H1 (cell line): ENCODE data around the gene LIF. TPM values are rescaled to one million over a fixed set of nuclear protein-coding genes. Genes with fewer than 3 reads are reported as not detected.

Experiments used
- CTCF ChIA-PET: fragments of 300-600 bp; sonication (Branson Sonifier 250); formaldehyde crosslinking; loops from one replicate; lab custom pipeline; 2021; ENCODE audit not compliant: partially characterized antibody; lab: Charles Lee
- POLR2A ChIA-PET: fragments of 300-600 bp; sonication (Branson Sonifier 250); formaldehyde crosslinking; loops from one replicate; lab custom pipeline; 2021; ENCODE audit warnings: inconsistent platforms; ENCODE audit not compliant: partially characterized antibody; lab: Charles Lee
- DNase-seq, 2 experiments: peaks; one replicate each; pipeline versions ENCODE4 v3.0.0 to v3.0.0-alpha.2; 2010 to 2022; ENCODE audit warnings: low spot score in 2 of 2, low read depth in 1 of 2, mixed read lengths in 1 of 2
- FAIRE-seq: peaks from 2 replicates; lab custom pipeline; 2011; peaks lifted over from hg19 to GRCh38; lab: Jason Lieb, UNC
- H2AFZ ChIP-seq: 2 replicates; pipeline ENCODE4 v1.8.1; 2012; ENCODE audit warnings: low read length, inconsistent platforms
- H2AK5ac ChIP-seq: 2 replicates; pipeline ENCODE4 v1.6.1; 2013; ENCODE audit warnings: low read depth, low read length
- H2BK120ac ChIP-seq: replicated peaks from 2 replicates; pipeline ENCODE3; 2013; ENCODE audit warnings: low read depth, low read length, inconsistent platforms
- H2BK12ac ChIP-seq: 2 replicates; pipeline ENCODE4 v1.6.1; 2013; ENCODE audit warnings: low read depth, low read length
- H2BK15ac ChIP-seq: 2 replicates; pipeline ENCODE4 v1.6.1; 2013; ENCODE audit warnings: low read length
- H2BK20ac ChIP-seq: 2 replicates; pipeline ENCODE4 v1.6.1; 2013; ENCODE audit warnings: low read length
- H2BK5ac ChIP-seq: 2 replicates; pipeline ENCODE4 v1.6.1; 2013; ENCODE audit warnings: low read depth, low read length
- H3K14ac ChIP-seq: 2 replicates; pipeline ENCODE4 v1.6.1; 2013; ENCODE audit warnings: inconsistent platforms; ENCODE audit not compliant: insufficient read length
- H3K18ac ChIP-seq: 2 replicates; pipeline ENCODE4 v1.6.1; 2013; ENCODE audit warnings: low read length; ENCODE audit errors: extremely low read depth
- H3K23ac ChIP-seq: 2 replicates; pipeline ENCODE4 v1.6.1; 2013; ENCODE audit warnings: inconsistent platforms; ENCODE audit not compliant: insufficient read length
- H3K23me2 ChIP-seq: 2 replicates; pipeline ENCODE4 v1.6.1; 2013; ENCODE audit warnings: low read depth, low read length
- H3K27ac ChIP-seq: 2 replicates; pipeline ENCODE4 v1.6.1; 2011; ENCODE audit warnings: low read depth, low read length, inconsistent platforms
- H3K27me3 ChIP-seq, 4 experiments: replicated peaks in 1 of 4; 1 replicate in 1 of 4; 2 replicates in 3 of 4; pipeline versions ENCODE4 v1.6.1 to v1.8.1; 2011 to 2013; ENCODE audit warnings: low read length in 3 of 4, mild to moderate bottlenecking in 3 of 4, inconsistent platforms in 2 of 4, mixed read lengths in 2 of 4, moderate library complexity in 1 of 4; ENCODE audit not compliant: control insufficient read depth in 3 of 4, insufficient read depth in 3 of 4; ENCODE audit errors: extremely low read depth in 1 of 4
- H3K36me3 ChIP-seq, 4 experiments: 2 replicates each; pipeline versions ENCODE4 v1.6.1 to v1.8.1; 2011 to 2013; ENCODE audit warnings: mild to moderate bottlenecking in 4 of 4, low read length in 3 of 4, moderate library complexity in 2 of 4, control low read depth in 1 of 4, inconsistent platforms in 1 of 4; ENCODE audit not compliant: insufficient read depth in 4 of 4, control insufficient read depth in 2 of 4
- H3K4ac ChIP-seq: replicated peaks from 2 replicates; pipeline ENCODE3; 2013; ENCODE audit warnings: low read length, low read depth, mixed read lengths, inconsistent platforms; ENCODE audit not compliant: insufficient read length
- H3K4me1 ChIP-seq, 4 experiments: replicated peaks in 1 of 4; 1 replicate in 1 of 4; 2 replicates in 3 of 4; pipeline versions ENCODE4 v1.6.1 to v1.8.1; 2011 to 2013; ENCODE audit warnings: low read length in 3 of 4, inconsistent platforms in 2 of 4, mixed read lengths in 1 of 4; ENCODE audit not compliant: insufficient read depth in 4 of 4, control insufficient read depth in 3 of 4
- H3K4me2 ChIP-seq, 2 experiments: 2 replicates each; pipeline versions ENCODE4 v1.6.1 to v1.8.1; 2011 to 2013; ENCODE audit warnings: low read depth in 2 of 2, low read length in 2 of 2, control low read depth in 1 of 2, inconsistent platforms in 1 of 2, mild to moderate bottlenecking in 1 of 2; ENCODE audit not compliant: insufficient read depth in 1 of 2
- H3K4me3 ChIP-seq, 4 experiments: fragments of 200-600, 300-600 bp in 1 of 4; sonication (generic), shearing (Covaris generic), sonication (Bioruptor Twin) in 1 of 4; 2 replicates each; pipeline versions ENCODE4 v1.5.1 to v1.8.1; 2011 to 2016; ENCODE audit warnings: low read length in 4 of 4, low read depth in 3 of 4, control low read depth in 2 of 4, inconsistent platforms in 2 of 4, mild to moderate bottlenecking in 2 of 4, mixed read lengths in 1 of 4, moderate library complexity in 1 of 4; ENCODE audit not compliant: insufficient read depth in 2 of 4; ENCODE audit errors: extremely low read depth in 1 of 4
- H3K56ac ChIP-seq: replicated peaks from 2 replicates; pipeline ENCODE3; 2013; ENCODE audit warnings: low read depth, mild to moderate bottlenecking, mixed read lengths, low read length, inconsistent platforms; ENCODE audit not compliant: insufficient read length
- H3K79me1 ChIP-seq: 2 replicates; pipeline ENCODE4 v1.6.1; 2013; ENCODE audit warnings: low read depth, low read length, control low read depth
- H3K79me2 ChIP-seq, 2 experiments: 2 replicates each; pipeline versions ENCODE4 v1.6.1 to v1.8.1; 2012 to 2013; ENCODE audit warnings: low read length in 2 of 2, mild to moderate bottlenecking in 2 of 2, inconsistent platforms in 1 of 2; ENCODE audit not compliant: insufficient read depth in 2 of 2, control insufficient read depth in 1 of 2
- H3K9ac ChIP-seq, 4 experiments: replicated peaks in 1 of 4; 1 replicate in 1 of 4; 2 replicates in 3 of 4; pipeline versions ENCODE4 v1.6.1 to v1.8.1; 2011 to 2013; ENCODE audit warnings: low read depth in 3 of 4, low read length in 3 of 4, control low read depth in 2 of 4, mild to moderate bottlenecking in 2 of 4, moderate library complexity in 2 of 4, inconsistent platforms in 1 of 4; ENCODE audit errors: extremely low read depth in 1 of 4
- H3K9me3 ChIP-seq, 2 experiments: 2 replicates each; pipeline versions ENCODE4 v1.6.1 to v1.8.1; 2012 to 2013; ENCODE audit warnings: mild to moderate bottlenecking in 2 of 2, moderate library complexity in 2 of 2, control low read depth in 1 of 2, inconsistent platforms in 1 of 2, low read depth in 1 of 2, low read length in 1 of 2, mixed read lengths in 1 of 2; ENCODE audit not compliant: insufficient read depth in 2 of 2
- H4K20me1 ChIP-seq, 2 experiments: replicated peaks in 1 of 2; 2 replicates each; pipeline versions ENCODE3 to v1.8.1; 2011 to 2013; ENCODE audit warnings: inconsistent platforms in 2 of 2, low read length in 2 of 2, mild to moderate bottlenecking in 1 of 2; ENCODE audit not compliant: insufficient read depth in 2 of 2, control insufficient read depth in 1 of 2
- H4K5ac ChIP-seq: 2 replicates; pipeline ENCODE4 v1.6.1; 2013; ENCODE audit warnings: low read length, low read depth, mixed read lengths, inconsistent platforms; ENCODE audit not compliant: insufficient read length
- H4K8ac ChIP-seq: 2 replicates; pipeline ENCODE4 v1.8.0; 2013; ENCODE audit warnings: mild to moderate bottlenecking, moderate library complexity, low read length, inconsistent platforms; ENCODE audit not compliant: insufficient read depth; ENCODE audit errors: extremely low read depth
- H4K91ac ChIP-seq: replicated peaks from 2 replicates; pipeline ENCODE3; 2013; ENCODE audit warnings: low read length, mixed read lengths, inconsistent platforms; ENCODE audit not compliant: insufficient read length
- CBX5 ChIP-seq: fragments of 300-800, 300-1000 bp; sonication (generic); IDR thresholded peaks from 2 replicates; pipeline ENCODE4 v1.7.1; 2016; ENCODE audit warnings: antibody characterized with exemption, low read length, low read depth
- EP300 ChIP-seq, 2 experiments: IDR thresholded peaks; 1 replicate in 1 of 2; 2 replicates in 1 of 2; pipeline ENCODE4 v1.6.1; 2011 to 2012; ENCODE audit warnings: low read depth in 2 of 2, low read length in 2 of 2, mild to moderate bottlenecking in 2 of 2, borderline replicate concordance in 1 of 2, inconsistent platforms in 1 of 2, moderate library complexity in 1 of 2
- GTF2F1 ChIP-seq: IDR thresholded peaks from 2 replicates; pipeline ENCODE4 v1.6.1; 2012; ENCODE audit warnings: low read depth, low read length, improper control_type of control experiment, borderline replicate concordance
- KDM4A ChIP-seq: IDR thresholded peaks from one replicate; pipeline ENCODE4 v1.7.1; 2012; ENCODE audit warnings: low read depth, mild to moderate bottlenecking, moderate library complexity, low read length, inconsistent platforms; ENCODE audit not compliant: severe bottlenecking
- NRF1 ChIP-seq: IDR thresholded peaks from 2 replicates; pipeline ENCODE4 v1.6.1; 2011; ENCODE audit warnings: mild to moderate bottlenecking, low read depth, low read length, improper control_type of control experiment
- POLR2A ChIP-seq, 2 experiments: IDR thresholded peaks; 1 replicate in 1 of 2; 2 replicates in 1 of 2; pipeline ENCODE4 v1.6.1; 2011; ENCODE audit warnings: low read depth in 2 of 2, low read length in 2 of 2, mild to moderate bottlenecking in 2 of 2; ENCODE audit errors: control extremely low read depth in 1 of 2
- RNF2 ChIP-seq: fragments of 200-900, 300-1000 bp; sonication (generic); IDR thresholded peaks from 2 replicates; pipeline ENCODE4 v1.7.1; 2016; ENCODE audit warnings: borderline replicate concordance, low read depth, mild to moderate bottlenecking, antibody characterized with exemption, low read length; ENCODE audit not compliant: poor library complexity, severe bottlenecking; ENCODE audit errors: missing control alignments
- RXRA ChIP-seq: IDR thresholded peaks from 2 replicates; pipeline ENCODE4 v1.6.1; 2011; ENCODE audit warnings: low read depth, mild to moderate bottlenecking, low read length, moderate library complexity; ENCODE audit not compliant: insufficient read depth
- SIX5 ChIP-seq: IDR thresholded peaks from 2 replicates; pipeline ENCODE4 v1.6.1; 2011; ENCODE audit warnings: mild to moderate bottlenecking, low read depth, low read length
- SP2 ChIP-seq: IDR thresholded peaks from 2 replicates; pipeline ENCODE4 v1.6.1; 2012; ENCODE audit warnings: mild to moderate bottlenecking, low read length, inconsistent platforms
- TAF1 ChIP-seq: IDR thresholded peaks from 2 replicates; pipeline ENCODE4 v1.6.1; 2011; ENCODE audit warnings: mild to moderate bottlenecking, low read depth, low read length
- TEAD4 ChIP-seq: IDR thresholded peaks from 2 replicates; pipeline ENCODE4 v1.6.1; 2012; ENCODE audit warnings: low read depth, low read length, inconsistent platforms, mixed read lengths
- WGBS, 2 experiments: shearing (Covaris generic) in 1 of 2; methylation state at CpG; one replicate each; pipeline versions ENCODE4 v1.1.6 to v1.1.7; 2013 to 2015; ENCODE audit warnings: low lambda C conversion rate in 2 of 2, mixed read lengths in 2 of 2, inconsistent platforms in 1 of 2, low coverage in 1 of 2, missing lambda C conversion rate in 1 of 2; ENCODE audit not compliant: insufficient replicate concordance in 2 of 2, insufficient coverage in 1 of 2, insufficient read length in 1 of 2; ENCODE audit errors: extremely low coverage in 1 of 2, missing lambda C conversion rate in 1 of 2; 5-methylcytosine and 5-hydroxymethylcytosine counted together
- polyA plus RNA-seq, 7 experiments: library from polyadenylated mRNA; depleted of rRNA in 3 of 7; stranded (reverse) in 5 of 7; unstranded in 2 of 7; fragments of >200 nt in 5 of 7; fragments of 200-250 nt in 2 of 7; gene quantifications; 1 replicate in 5 of 7; 2 replicates in 1 of 7; 4 replicates in 1 of 7; pipeline versions ENCODE4 v1.2.1 to v1.2.3, GENCODE V29; 2011 to 2013; ENCODE audit warnings: missing spikeins in 2 of 7, mixed read lengths in 2 of 7
- total RNA-seq: library from RNA; stranded (reverse); fragmentation: NEBNext Ultra II Directional; extraction: Animal tissue kit (Norgen Biotek cat#: 25700); gene quantifications from 2 replicates; pipeline ENCODE4 v1.2.1, GENCODE V29; 2021
- TF ChIP-seq, protein P1 (sequence below): IDR thresholded peaks from 2 replicates; pipeline ENCODE4 v1.6.1; 2011; ENCODE audit warnings: low read length, improper control_type of control experiment

Gene LIF
- total and polyA plus RNA-seq, 2 of the 8 experiments (the other 6 are each of a cell fraction or from before 2014, with no cell fraction given): 3.3 to 3.5 TPM

DNA sequence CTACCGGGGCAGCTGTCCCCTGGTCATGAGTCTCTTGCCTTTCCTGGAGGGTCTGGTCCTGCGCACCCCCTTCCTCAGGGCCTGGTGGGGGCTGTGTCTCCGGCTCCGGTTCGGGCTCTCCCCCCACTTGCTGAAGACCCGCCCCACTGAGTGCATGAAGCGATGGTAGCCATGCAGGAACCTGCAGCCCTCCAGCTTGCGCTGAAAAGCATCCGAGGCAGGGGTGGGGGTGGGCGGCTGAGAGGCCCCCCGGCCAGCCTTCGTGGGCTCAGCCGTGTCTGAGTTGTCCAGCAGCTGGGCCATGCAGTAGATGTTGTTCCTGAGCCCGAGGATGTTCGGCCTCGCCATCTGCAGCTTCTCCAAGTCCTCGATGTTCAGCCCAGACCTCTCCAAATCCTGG, 17.3 kb upstream of the LIF start:
- no peaks in the 10 kb centered on the region for H3K9me3 ChIP-seq
- peaks cover 0 to 2% (median under 1%) of the 10 kb centered on the region in 4 experiments; a peak in 2 of 7 replicates for H3K4me1 ChIP-seq
- H2AK5ac ChIP-seq: no peak overlapping the region
- no peak overlapping the region for H2BK120ac ChIP-seq
- H2AFZ ChIP-seq: no peak overlapping the region
- no peak overlapping the region for H3K27ac ChIP-seq
- H3K56ac ChIP-seq: no peak overlapping the region
- no peaks in the 10 kb centered on the region for H3K36me3 ChIP-seq
- H2BK12ac ChIP-seq: peak overlapping the region; percentile 50; the same call in 1 of the 2 replicates
- no peak overlapping the region for H3K23ac ChIP-seq
- H2BK5ac ChIP-seq: no peak overlapping the region
- H3K4ac ChIP-seq: no peak overlapping the region
- no peaks in the 10 kb centered on the region; a peak in 2 of 7 replicates for H3K27me3 ChIP-seq
- DNase-seq (no peak), FAIRE-seq (no peak)
- no peak overlapping the region for H4K5ac ChIP-seq
- H4K8ac ChIP-seq: peak overlapping the region; percentile 39; the same call in 1 of the 2 replicates
- no peaks in the 10 kb centered on the region for H3K79me1 ChIP-seq
- ChIA-PET CTCF (interaction anchor here (0.8 to 2.4 kb wide), 23 partner anchors 11 to 238 kb away, joined by 3 to 14 read pairs (median 4); partner anchors contain the start of gene RNF215), POLR2A (interaction anchor here (1.1 to 1.4 kb wide), 2 partner anchors 16 to 93 kb away, joined by 3 to 5 read pairs; partner anchors contain the start of genes CCDC157 and SF3A1)
- H3K9ac ChIP-seq: no peak overlapping the region
- H3K18ac ChIP-seq: no peak overlapping the region
- H4K20me1 ChIP-seq: no peaks in the 10 kb centered on the region
- no peak overlapping the region for H2BK20ac ChIP-seq
- H3K79me2 ChIP-seq: no peaks in the 10 kb centered on the region
- no peak overlapping the region for H3K14ac ChIP-seq
- H3K4me3 ChIP-seq: no peak overlapping the region
- H2BK15ac ChIP-seq: no peak overlapping the region
- H3K4me2 ChIP-seq: no peak overlapping the region
- no peaks in the 10 kb centered on the region for H3K23me2 ChIP-seq
- WGBS, 2 experiments: 91% methylated on average over 17 of the region's 17 CpGs; no CpG with 5 or more reads in 1 of the 2 experiments
- H4K91ac ChIP-seq: no peak overlapping the region
- TF ChIP-seq NRF1 (no peak), SP2 (no peak), TAF1 (no peak), GTF2F1 (no peak), CBX5 (no peak), KDM4A (no peak), TEAD4 (no peak), RNF2 (no peak), EP300 (IDR thresholded peaks at IDR 0.05; ENCODE audit: borderline replicate concordance in 1 of 2, low read depth in 2 of 2, low read length in 2 of 2) (no peak), SIX5 (no peak), POLR2A (IDR thresholded peaks at IDR 0.05; ENCODE audit: control extremely low read depth in 1 of 2, low read depth in 2 of 2, low read length in 2 of 2) (no peak), RXRA (no peak)
- TF ChIP-seq, protein P1, sequence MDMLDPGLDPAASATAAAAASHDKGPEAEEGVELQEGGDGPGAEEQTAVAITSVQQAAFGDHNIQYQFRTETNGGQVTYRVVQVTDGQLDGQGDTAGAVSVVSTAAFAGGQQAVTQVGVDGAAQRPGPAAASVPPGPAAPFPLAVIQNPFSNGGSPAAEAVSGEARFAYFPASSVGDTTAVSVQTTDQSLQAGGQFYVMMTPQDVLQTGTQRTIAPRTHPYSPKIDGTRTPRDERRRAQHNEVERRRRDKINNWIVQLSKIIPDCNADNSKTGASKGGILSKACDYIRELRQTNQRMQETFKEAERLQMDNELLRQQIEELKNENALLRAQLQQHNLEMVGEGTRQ: no peak
